H1 (cell line): ENCODE data around the gene KIAA1328. TPM values are rescaled to one million over a fixed set of nuclear protein-coding genes. Genes with fewer than 3 reads are reported as not detected.

Experiments
- CTCF ChIA-PET: fragments of 300-600 bp; sonication (Branson Sonifier 250); formaldehyde crosslinking; loops from one replicate; lab custom pipeline; 2021; ENCODE audit not compliant: partially characterized antibody; lab: Charles Lee
- POLR2A ChIA-PET: fragments of 300-600 bp; sonication (Branson Sonifier 250); formaldehyde crosslinking; loops from one replicate; lab custom pipeline; 2021; ENCODE audit warnings: inconsistent platforms; ENCODE audit not compliant: partially characterized antibody; lab: Charles Lee
- DNase-seq, 2 experiments: peaks; one replicate each; pipeline versions ENCODE4 v3.0.0 to v3.0.0-alpha.2; 2010 to 2022; ENCODE audit warnings: low spot score in 2 of 2, low read depth in 1 of 2, mixed read lengths in 1 of 2
- FAIRE-seq: peaks from 2 replicates; lab custom pipeline; 2011; peaks lifted over from hg19 to GRCh38; lab: Jason Lieb, UNC
- H2AFZ ChIP-seq: 2 replicates; pipeline ENCODE4 v1.8.1; 2012; ENCODE audit warnings: low read length, inconsistent platforms
- H2AK5ac ChIP-seq: 2 replicates; pipeline ENCODE4 v1.6.1; 2013; ENCODE audit warnings: low read depth, low read length
- H2BK120ac ChIP-seq: replicated peaks from 2 replicates; pipeline ENCODE3; 2013; ENCODE audit warnings: low read depth, low read length, inconsistent platforms
- H2BK12ac ChIP-seq: 2 replicates; pipeline ENCODE4 v1.6.1; 2013; ENCODE audit warnings: low read depth, low read length
- H2BK15ac ChIP-seq: 2 replicates; pipeline ENCODE4 v1.6.1; 2013; ENCODE audit warnings: low read length
- H2BK20ac ChIP-seq: 2 replicates; pipeline ENCODE4 v1.6.1; 2013; ENCODE audit warnings: low read length
- H2BK5ac ChIP-seq: 2 replicates; pipeline ENCODE4 v1.6.1; 2013; ENCODE audit warnings: low read depth, low read length
- H3K14ac ChIP-seq: 2 replicates; pipeline ENCODE4 v1.6.1; 2013; ENCODE audit warnings: inconsistent platforms; ENCODE audit not compliant: insufficient read length
- H3K18ac ChIP-seq: 2 replicates; pipeline ENCODE4 v1.6.1; 2013; ENCODE audit warnings: low read length; ENCODE audit errors: extremely low read depth
- H3K23ac ChIP-seq: 2 replicates; pipeline ENCODE4 v1.6.1; 2013; ENCODE audit warnings: inconsistent platforms; ENCODE audit not compliant: insufficient read length
- H3K23me2 ChIP-seq: 2 replicates; pipeline ENCODE4 v1.6.1; 2013; ENCODE audit warnings: low read depth, low read length
- H3K27ac ChIP-seq: 2 replicates; pipeline ENCODE4 v1.6.1; 2011; ENCODE audit warnings: low read depth, low read length, inconsistent platforms
- H3K27me3 ChIP-seq, 4 experiments: replicated peaks in 1 of 4; 1 replicate in 1 of 4; 2 replicates in 3 of 4; pipeline versions ENCODE4 v1.6.1 to v1.8.1; 2011 to 2013; ENCODE audit warnings: low read length in 3 of 4, mild to moderate bottlenecking in 3 of 4, inconsistent platforms in 2 of 4, mixed read lengths in 2 of 4, moderate library complexity in 1 of 4; ENCODE audit not compliant: control insufficient read depth in 3 of 4, insufficient read depth in 3 of 4; ENCODE audit errors: extremely low read depth in 1 of 4
- H3K36me3 ChIP-seq, 4 experiments: 2 replicates each; pipeline versions ENCODE4 v1.6.1 to v1.8.1; 2011 to 2013; ENCODE audit warnings: mild to moderate bottlenecking in 4 of 4, low read length in 3 of 4, moderate library complexity in 2 of 4, control low read depth in 1 of 4, inconsistent platforms in 1 of 4; ENCODE audit not compliant: insufficient read depth in 4 of 4, control insufficient read depth in 2 of 4
- H3K4ac ChIP-seq: replicated peaks from 2 replicates; pipeline ENCODE3; 2013; ENCODE audit warnings: low read length, low read depth, mixed read lengths, inconsistent platforms; ENCODE audit not compliant: insufficient read length
- H3K4me1 ChIP-seq, 4 experiments: replicated peaks in 1 of 4; 1 replicate in 1 of 4; 2 replicates in 3 of 4; pipeline versions ENCODE4 v1.6.1 to v1.8.1; 2011 to 2013; ENCODE audit warnings: low read length in 3 of 4, inconsistent platforms in 2 of 4, mixed read lengths in 1 of 4; ENCODE audit not compliant: insufficient read depth in 4 of 4, control insufficient read depth in 3 of 4
- H3K4me2 ChIP-seq, 2 experiments: 2 replicates each; pipeline versions ENCODE4 v1.6.1 to v1.8.1; 2011 to 2013; ENCODE audit warnings: low read depth in 2 of 2, low read length in 2 of 2, control low read depth in 1 of 2, inconsistent platforms in 1 of 2, mild to moderate bottlenecking in 1 of 2; ENCODE audit not compliant: insufficient read depth in 1 of 2
- H3K4me3 ChIP-seq, 4 experiments: fragments of 200-600, 300-600 bp in 1 of 4; sonication (generic), shearing (Covaris generic), sonication (Bioruptor Twin) in 1 of 4; 2 replicates each; pipeline versions ENCODE4 v1.5.1 to v1.8.1; 2011 to 2016; ENCODE audit warnings: low read length in 4 of 4, low read depth in 3 of 4, control low read depth in 2 of 4, inconsistent platforms in 2 of 4, mild to moderate bottlenecking in 2 of 4, mixed read lengths in 1 of 4, moderate library complexity in 1 of 4; ENCODE audit not compliant: insufficient read depth in 2 of 4; ENCODE audit errors: extremely low read depth in 1 of 4
- H3K56ac ChIP-seq: replicated peaks from 2 replicates; pipeline ENCODE3; 2013; ENCODE audit warnings: low read depth, mild to moderate bottlenecking, mixed read lengths, low read length, inconsistent platforms; ENCODE audit not compliant: insufficient read length
- H3K79me1 ChIP-seq: 2 replicates; pipeline ENCODE4 v1.6.1; 2013; ENCODE audit warnings: low read depth, low read length, control low read depth
- H3K79me2 ChIP-seq, 2 experiments: 2 replicates each; pipeline versions ENCODE4 v1.6.1 to v1.8.1; 2012 to 2013; ENCODE audit warnings: low read length in 2 of 2, mild to moderate bottlenecking in 2 of 2, inconsistent platforms in 1 of 2; ENCODE audit not compliant: insufficient read depth in 2 of 2, control insufficient read depth in 1 of 2
- H3K9ac ChIP-seq, 4 experiments: replicated peaks in 1 of 4; 1 replicate in 1 of 4; 2 replicates in 3 of 4; pipeline versions ENCODE4 v1.6.1 to v1.8.1; 2011 to 2013; ENCODE audit warnings: low read depth in 3 of 4, low read length in 3 of 4, control low read depth in 2 of 4, mild to moderate bottlenecking in 2 of 4, moderate library complexity in 2 of 4, inconsistent platforms in 1 of 4; ENCODE audit errors: extremely low read depth in 1 of 4
- H3K9me3 ChIP-seq, 2 experiments: 2 replicates each; pipeline versions ENCODE4 v1.6.1 to v1.8.1; 2012 to 2013; ENCODE audit warnings: mild to moderate bottlenecking in 2 of 2, moderate library complexity in 2 of 2, control low read depth in 1 of 2, inconsistent platforms in 1 of 2, low read depth in 1 of 2, low read length in 1 of 2, mixed read lengths in 1 of 2; ENCODE audit not compliant: insufficient read depth in 2 of 2
- H4K20me1 ChIP-seq, 2 experiments: replicated peaks in 1 of 2; 2 replicates each; pipeline versions ENCODE3 to v1.8.1; 2011 to 2013; ENCODE audit warnings: inconsistent platforms in 2 of 2, low read length in 2 of 2, mild to moderate bottlenecking in 1 of 2; ENCODE audit not compliant: insufficient read depth in 2 of 2, control insufficient read depth in 1 of 2
- H4K5ac ChIP-seq: 2 replicates; pipeline ENCODE4 v1.6.1; 2013; ENCODE audit warnings: low read length, low read depth, mixed read lengths, inconsistent platforms; ENCODE audit not compliant: insufficient read length
- H4K8ac ChIP-seq: 2 replicates; pipeline ENCODE4 v1.8.0; 2013; ENCODE audit warnings: mild to moderate bottlenecking, moderate library complexity, low read length, inconsistent platforms; ENCODE audit not compliant: insufficient read depth; ENCODE audit errors: extremely low read depth
- H4K91ac ChIP-seq: replicated peaks from 2 replicates; pipeline ENCODE3; 2013; ENCODE audit warnings: low read length, mixed read lengths, inconsistent platforms; ENCODE audit not compliant: insufficient read length
- BACH1 ChIP-seq: IDR thresholded peaks from 2 replicates; pipeline ENCODE4 v1.6.1; 2012; ENCODE audit warnings: low read length, improper control_type of control experiment
- BCL11A ChIP-seq, 2 experiments: IDR thresholded peaks; one replicate each; pipeline ENCODE4 v1.6.1; 2011; ENCODE audit warnings: low read depth in 2 of 2, low read length in 2 of 2, mild to moderate bottlenecking in 2 of 2
- BRCA1 ChIP-seq: IDR thresholded peaks from 2 replicates; pipeline ENCODE4 v1.6.1; 2012; ENCODE audit warnings: low read depth, low read length, improper control_type of control experiment
- CEBPB ChIP-seq: IDR thresholded peaks from 2 replicates; pipeline ENCODE4 v1.6.1; 2012; ENCODE audit warnings: low read depth, low read length
- CHD2 ChIP-seq: IDR thresholded peaks from 2 replicates; pipeline ENCODE4 v1.6.1; 2012; ENCODE audit warnings: low read length, improper control_type of control experiment
- HDAC6 ChIP-seq: IDR thresholded peaks from one replicate; pipeline ENCODE4 v1.7.1; 2012; ENCODE audit warnings: low read depth, mild to moderate bottlenecking, inconsistent platforms, low read length, moderate library complexity
- KDM1A ChIP-seq: fragments of 200-600, 300-600 bp; sonication (generic); IDR thresholded peaks from 2 replicates; pipeline ENCODE4 v1.7.1; 2016; ENCODE audit warnings: mild to moderate bottlenecking, low read length, borderline replicate concordance
- KDM5A ChIP-seq: fragments of 200-600 bp; IDR thresholded peaks from 2 replicates; pipeline ENCODE4 v1.7.1; 2012; ENCODE audit warnings: mild to moderate bottlenecking, low read length, inconsistent platforms, mixed read lengths
- PHF8 ChIP-seq: fragments of 200-600 bp; sonication (generic); conservative IDR thresholded peaks from 2 replicates; pipeline ENCODE4 v1.7.1; 2012; ENCODE audit warnings: low read depth, mild to moderate bottlenecking, inconsistent platforms, low read length, moderate library complexity
- POLR2A ChIP-seq, 2 experiments: IDR thresholded peaks; 1 replicate in 1 of 2; 2 replicates in 1 of 2; pipeline ENCODE4 v1.6.1; 2011; ENCODE audit warnings: low read depth in 2 of 2, low read length in 2 of 2, mild to moderate bottlenecking in 2 of 2; ENCODE audit errors: control extremely low read depth in 1 of 2
- SUZ12 ChIP-seq: fragments of 200-600 bp; sonication (generic); IDR thresholded peaks from 2 replicates; pipeline ENCODE4 v1.6.1; 2012; ENCODE audit warnings: mild to moderate bottlenecking, inconsistent platforms, low read length, moderate library complexity, mixed read lengths
- YY1 ChIP-seq: IDR thresholded peaks from 2 replicates; pipeline ENCODE4 v1.6.1; 2011; ENCODE audit warnings: low read depth, mild to moderate bottlenecking, low read length
- WGBS, 2 experiments: shearing (Covaris generic) in 1 of 2; methylation state at CpG; one replicate each; pipeline versions ENCODE4 v1.1.6 to v1.1.7; 2013 to 2015; ENCODE audit warnings: low lambda C conversion rate in 2 of 2, mixed read lengths in 2 of 2, inconsistent platforms in 1 of 2, low coverage in 1 of 2, missing lambda C conversion rate in 1 of 2; ENCODE audit not compliant: insufficient replicate concordance in 2 of 2, insufficient coverage in 1 of 2, insufficient read length in 1 of 2; ENCODE audit errors: extremely low coverage in 1 of 2, missing lambda C conversion rate in 1 of 2; 5-methylcytosine and 5-hydroxymethylcytosine counted together
- polyA plus RNA-seq, 7 experiments: library from polyadenylated mRNA; depleted of rRNA in 3 of 7; stranded (reverse) in 5 of 7; unstranded in 2 of 7; fragments of >200 nt in 5 of 7; fragments of 200-250 nt in 2 of 7; gene quantifications; 1 replicate in 5 of 7; 2 replicates in 1 of 7; 4 replicates in 1 of 7; pipeline versions ENCODE4 v1.2.1 to v1.2.3, GENCODE V29; 2011 to 2013; ENCODE audit warnings: missing spikeins in 2 of 7, mixed read lengths in 2 of 7
- total RNA-seq: library from RNA; stranded (reverse); fragmentation: NEBNext Ultra II Directional; extraction: Animal tissue kit (Norgen Biotek cat#: 25700); gene quantifications from 2 replicates; pipeline ENCODE4 v1.2.1, GENCODE V29; 2021
- TF ChIP-seq, protein P1 (sequence below): IDR thresholded peaks from 2 replicates; pipeline ENCODE4 v1.6.1; 2011; ENCODE audit warnings: low read length, improper control_type of control experiment

KIAA1328 gene
- total and polyA plus RNA-seq, 2 of the 8 experiments (the other 6 are each of a cell fraction or from before 2014, with no cell fraction given) = 2.6 to 5.7 TPM

DNA sequence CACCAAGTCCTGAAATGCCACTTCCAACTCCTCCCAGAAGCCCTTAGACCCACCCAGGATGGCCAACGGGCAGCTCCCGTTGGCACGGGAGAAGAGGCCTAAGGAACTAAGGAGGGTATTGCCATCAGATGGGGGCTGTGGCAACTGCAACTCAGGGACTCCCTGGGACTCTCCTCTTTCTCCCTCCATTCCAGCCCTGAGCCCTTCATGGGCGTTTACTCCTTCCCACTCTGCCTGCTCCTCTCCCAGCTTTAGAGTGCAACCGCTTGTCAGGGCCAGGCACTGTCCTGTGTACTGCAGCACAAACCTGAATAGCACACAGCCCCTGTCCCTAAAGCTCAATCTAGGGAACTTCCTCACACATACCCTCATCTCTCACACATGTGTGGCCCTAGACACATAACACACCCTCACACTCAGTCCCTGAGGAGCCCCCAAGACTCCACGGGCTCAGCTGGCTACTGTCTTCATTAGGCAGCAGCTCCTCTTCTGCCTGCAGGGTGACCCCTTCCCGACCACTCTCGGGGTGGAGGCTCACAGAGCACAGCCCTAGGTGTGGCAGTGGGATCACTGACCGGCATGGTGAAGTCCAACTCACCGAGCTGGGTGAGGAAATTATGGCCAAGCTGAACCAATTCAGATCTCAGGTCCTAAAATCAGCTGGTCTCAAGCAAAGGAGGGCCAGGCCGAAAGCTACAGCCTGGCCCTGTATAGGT lies 420.4 kb downstream of the KIAA1328 start:
- FAIRE-seq = no peak
- 85% methylated on average over 11 of the region's 11 CpGs; no CpG with 5 or more reads in 1 of the 2 experiments for WGBS, 2 experiments
- no peak overlapping the region for H3K18ac ChIP-seq
- H2BK120ac ChIP-seq = no peak overlapping the region
- no peak overlapping the region for H3K4me3 ChIP-seq
- H3K4me1 ChIP-seq = peaks cover 1 to 16% (median 8%) of the 10 kb centered on the region in 4 experiments
- H3K4ac ChIP-seq = peak overlapping the region; percentile 61
- no peaks in the 10 kb centered on the region; the same call in 1 of the 2 replicates for H3K79me1 ChIP-seq
- peaks cover 0 to 6% of the 10 kb centered on the region in 2 experiments for H4K20me1 ChIP-seq
- no peak overlapping the region for H2BK12ac ChIP-seq
- 0 out of 2 replicates have a peak overlapping the region, but pooled peaks have one; percentile 16 for H2BK15ac ChIP-seq
- POLR2A ChIA-PET = interaction anchor here (2.7 kb wide), 1 partner anchor 9 kb away, joined by 10 read pairs; no protein-coding TSS in a partner anchor
- DNase-seq = no peak
- no peak overlapping the region for H4K91ac ChIP-seq
- CTCF ChIA-PET = interaction anchor here (0.7 to 4.7 kb wide), 16 partner anchors 9 to 307 kb away, joined by 3 to 36 read pairs (median 3); no protein-coding TSS in a partner anchor
- H4K5ac ChIP-seq = no peak overlapping the region
- no peaks in the 10 kb centered on the region for H3K36me3 ChIP-seq
- peaks cover 2 to 22% (median 15%) of the 10 kb centered on the region in 4 experiments for H3K27me3 ChIP-seq
- no peak overlapping the region for H3K56ac ChIP-seq
- H3K9ac ChIP-seq = no peak overlapping the region
- no peak overlapping the region for H3K27ac ChIP-seq
- no peaks in the 10 kb centered on the region for H3K79me2 ChIP-seq
- H3K23ac ChIP-seq = no peak overlapping the region
- H3K9me3 ChIP-seq = no peaks in the 10 kb centered on the region
- H2BK5ac ChIP-seq = no peak overlapping the region; the same call in 1 of the 2 replicates
- no peak overlapping the region for H2BK20ac ChIP-seq
- H3K14ac ChIP-seq = no peak overlapping the region
- peaks cover 7% of the 10 kb centered on the region; the same call in 1 of the 2 replicates for H3K23me2 ChIP-seq
- peak overlapping the region; percentile 43; the same call in 1 of the 2 replicates for H4K8ac ChIP-seq
- no peak overlapping the region for H2AK5ac ChIP-seq
- no peak overlapping the region for H2AFZ ChIP-seq
- H3K4me2 ChIP-seq = no peak overlapping the region
- no peak for TF ChIP-seq BRCA1
- no peak for TF ChIP-seq HDAC6
- no peak for TF ChIP-seq CHD2
- TF ChIP-seq PHF8 = no peak
- no peak for TF ChIP-seq BACH1
- no peak for TF ChIP-seq POLR2A (IDR thresholded peaks at IDR 0.05; ENCODE audit: control extremely low read depth in 1 of 2, low read depth in 2 of 2, low read length in 2 of 2)
- TF ChIP-seq KDM1A = no peak
- TF ChIP-seq CEBPB = no peak
- no peak for TF ChIP-seq SUZ12
- TF ChIP-seq KDM5A = no peak
- no peak for TF ChIP-seq BCL11A (IDR thresholded peaks at IDR 0.05; ENCODE audit: low read depth in 2 of 2, low read length in 2 of 2)
- TF ChIP-seq YY1 = no peak
- TF ChIP-seq, protein P1, sequence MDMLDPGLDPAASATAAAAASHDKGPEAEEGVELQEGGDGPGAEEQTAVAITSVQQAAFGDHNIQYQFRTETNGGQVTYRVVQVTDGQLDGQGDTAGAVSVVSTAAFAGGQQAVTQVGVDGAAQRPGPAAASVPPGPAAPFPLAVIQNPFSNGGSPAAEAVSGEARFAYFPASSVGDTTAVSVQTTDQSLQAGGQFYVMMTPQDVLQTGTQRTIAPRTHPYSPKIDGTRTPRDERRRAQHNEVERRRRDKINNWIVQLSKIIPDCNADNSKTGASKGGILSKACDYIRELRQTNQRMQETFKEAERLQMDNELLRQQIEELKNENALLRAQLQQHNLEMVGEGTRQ = no peak
